ENCODE data around the gene ATF1.
"Not testable (repeated sequence)": the region's sequence is repeated elsewhere in the genome, so short reads cannot be mapped to it uniquely, and the experiment has no call there.

Gene ATF1

GRCh38 chr12:50859621-50860310, 95.9 kb downstream of the ATF1 start:
- no peak for DNase-seq
- Histone ChIP-seq H3K27me3 (no peaks in the 10 kb centered on the region), H3K9me3 (no peaks in the 10 kb centered on the region), H3K4me3 (no peak overlapping the region), H3K4me1 (no peaks in the 10 kb centered on the region), H3K27ac (no peak overlapping the region), H3K36me3 (no peaks in the 10 kb centered on the region)
- intact Hi-C loops (cut with DNase I; ENCODE audit: low total_unique reads), result no loop called here
- no peak for TF ChIP-seq CTCF (IDR thresholded peaks at IDR 0.05)

- no peak overlapping the region for H3K4me3 ChIP-seq
- no peak for DNase-seq
- no peak for TF ChIP-seq CTCF (IDR thresholded peaks at IDR 0.05)
- intact Hi-C loops (cut with DNase I; ENCODE audit: low total_unique reads), result no loop called here
- H3K36me3 ChIP-seq, result no peaks in the 10 kb centered on the region
- peaks cover 0 to 11% (median 0%) of the 10 kb centered on the region in 3 donors for H3K9me3 ChIP-seq
- H3K27ac ChIP-seq, result no peak overlapping the region
- no peaks in the 10 kb centered on the region for H3K27me3 ChIP-seq
- H3K4me1 ChIP-seq, result no peaks in the 10 kb centered on the region
These were observed 98.4 kb downstream of the ATF1 start for GRCh38 chr12:50862316-50862715.

GRCh38 chr12:50865266-50865665, 101.4 kb downstream of the ATF1 start:
- intact Hi-C loops (cut with DNase I; ENCODE audit: low total_unique reads), result no loop called here
- Histone ChIP-seq H3K4me1 (no peaks in the 10 kb centered on the region), H3K4me3 (no peak overlapping the region), H3K9me3 (peaks cover 0 to 11% (median 0%) of the 10 kb centered on the region in 3 donors), H3K27ac (no peak overlapping the region), H3K36me3 (no peaks in the 10 kb centered on the region), H3K27me3 (no peaks in the 10 kb centered on the region)
- no peak for TF ChIP-seq CTCF (IDR thresholded peaks at IDR 0.05)
- no peak for DNase-seq

- H3K27me3 ChIP-seq; H3K27ac ChIP-seq; H3K4me3 ChIP-seq; H3K36me3 ChIP-seq; DNase-seq; H3K4me1 ChIP-seq; intact Hi-C loops (cut with DNase I; ENCODE audit: low total_unique reads): not testable (repeated sequence)
- H3K9me3 ChIP-seq, result peaks cover 0 to 11% (median 0%) of the 10 kb centered on the region in 3 donors
These were observed 105.0 kb downstream of the ATF1 start for GRCh38 chr12:50868881-50869280.
